ENCODE measurements around the gene SLN.

DNA sequence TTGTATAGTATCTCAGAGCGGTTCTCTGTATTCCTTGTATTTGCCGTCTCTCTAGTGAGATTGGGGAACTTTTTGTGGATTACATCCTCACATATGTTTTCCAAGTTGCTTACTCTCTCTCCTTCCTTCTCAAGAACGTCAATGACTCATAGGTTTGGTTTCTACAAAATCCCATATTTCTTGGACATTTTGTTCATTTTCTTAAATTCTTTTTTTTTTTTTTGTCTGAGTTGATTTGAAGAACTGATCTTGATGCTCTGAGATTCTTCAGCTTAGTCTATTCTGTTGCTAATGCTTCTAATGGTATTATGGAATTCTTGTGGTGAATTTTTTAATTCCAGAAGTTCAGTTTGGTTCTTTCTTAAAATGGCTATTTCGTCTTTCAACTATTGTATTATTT, 28.4 kb upstream of the SLN start:
- TF ChIP-seq ZNF624 (tag by site-specific recombination; IDR thresholded peaks at IDR 0.05), result no peak
- no peak for TF ChIP-seq ZNF561 (tag by site-specific recombination; IDR thresholded peaks at IDR 0.05; ENCODE audit: borderline replicate concordance)
- TF ChIP-seq, protein P1, sequence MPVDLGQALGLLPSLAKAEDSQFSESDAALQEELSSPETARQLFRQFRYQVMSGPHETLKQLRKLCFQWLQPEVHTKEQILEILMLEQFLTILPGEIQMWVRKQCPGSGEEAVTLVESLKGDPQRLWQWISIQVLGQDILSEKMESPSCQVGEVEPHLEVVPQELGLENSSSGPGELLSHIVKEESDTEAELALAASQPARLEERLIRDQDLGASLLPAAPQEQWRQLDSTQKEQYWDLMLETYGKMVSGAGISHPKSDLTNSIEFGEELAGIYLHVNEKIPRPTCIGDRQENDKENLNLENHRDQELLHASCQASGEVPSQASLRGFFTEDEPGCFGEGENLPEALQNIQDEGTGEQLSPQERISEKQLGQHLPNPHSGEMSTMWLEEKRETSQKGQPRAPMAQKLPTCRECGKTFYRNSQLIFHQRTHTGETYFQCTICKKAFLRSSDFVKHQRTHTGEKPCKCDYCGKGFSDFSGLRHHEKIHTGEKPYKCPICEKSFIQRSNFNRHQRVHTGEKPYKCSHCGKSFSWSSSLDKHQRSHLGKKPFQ (tag by site-specific recombination; IDR thresholded peaks at IDR 0.05), result no peak
- TF ChIP-seq KLF8 (tag by site-specific recombination; IDR thresholded peaks at IDR 0.05), result no peak
- TF ChIP-seq, protein P2, sequence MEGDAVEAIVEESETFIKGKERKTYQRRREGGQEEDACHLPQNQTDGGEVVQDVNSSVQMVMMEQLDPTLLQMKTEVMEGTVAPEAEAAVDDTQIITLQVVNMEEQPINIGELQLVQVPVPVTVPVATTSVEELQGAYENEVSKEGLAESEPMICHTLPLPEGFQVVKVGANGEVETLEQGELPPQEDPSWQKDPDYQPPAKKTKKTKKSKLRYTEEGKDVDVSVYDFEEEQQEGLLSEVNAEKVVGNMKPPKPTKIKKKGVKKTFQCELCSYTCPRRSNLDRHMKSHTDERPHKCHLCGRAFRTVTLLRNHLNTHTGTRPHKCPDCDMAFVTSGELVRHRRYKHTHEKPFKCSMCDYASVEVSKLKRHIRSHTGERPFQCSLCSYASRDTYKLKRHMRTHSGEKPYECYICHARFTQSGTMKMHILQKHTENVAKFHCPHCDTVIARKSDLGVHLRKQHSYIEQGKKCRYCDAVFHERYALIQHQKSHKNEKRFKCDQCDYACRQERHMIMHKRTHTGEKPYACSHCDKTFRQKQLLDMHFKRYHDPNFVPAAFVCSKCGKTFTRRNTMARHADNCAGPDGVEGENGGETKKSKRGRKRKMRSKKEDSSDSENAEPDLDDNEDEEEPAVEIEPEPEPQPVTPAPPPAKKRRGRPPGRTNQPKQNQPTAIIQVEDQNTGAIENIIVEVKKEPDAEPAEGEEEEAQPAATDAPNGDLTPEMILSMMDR (tag by site-specific recombination; IDR thresholded peaks at IDR 0.05), result no peak
- no peak for TF ChIP-seq ZNF558 (tag by site-specific recombination; IDR thresholded peaks at IDR 0.05)
- TF ChIP-seq ZNF175 (tag by site-specific recombination; IDR thresholded peaks at IDR 0.05), result no peak

Measured in HEK293 (cell line).